C4-2B (cell line): Measurements from ENCODE around the gene ERC2.

Experiments used
- H3K27ac ChIP-seq: fragments of 450-650 bp; 2 replicates; pipeline ENCODE4 v1.5.1; 2017
- CTCF ChIP-seq: fragments of 450-650 bp; conservative IDR thresholded peaks from 2 replicates; pipeline ENCODE4 v1.5.1; 2017; ENCODE audit warnings: mild to moderate bottlenecking
- ZFX ChIP-seq: fragments of 450-650 bp; IDR thresholded peaks from 2 replicates; pipeline ENCODE4 v1.6.1; 2017

The ERC2 gene

GRCh38 chr3:56424885-56425284, 43.4 kb downstream of the ERC2 start:
- no peak overlapping the region for H3K27ac ChIP-seq
- TF ChIP-seq ZFX (no peak), CTCF (no peak)

GRCh38 chr3:56424336-56424735, 43.9 kb downstream of the ERC2 start:
- TF ChIP-seq CTCF (no peak), ZFX (no peak)
- H3K27ac ChIP-seq: no peak overlapping the region

GRCh38 chr3:56423661-56424099, 44.6 kb downstream of the ERC2 start:
- TF ChIP-seq ZFX: no peak
- no peak for TF ChIP-seq CTCF
- H3K27ac ChIP-seq: no peak overlapping the region

- TF ChIP-seq ZFX: no peak
- TF ChIP-seq CTCF: no peak
- H3K27ac ChIP-seq: no peak overlapping the region
Observed at GRCh38 chr3:56422316-56422715, 46.0 kb downstream of the ERC2 start.

GRCh38 chr3:56421205-56421604, 47.1 kb downstream of the ERC2 start:
- H3K27ac ChIP-seq: no peak overlapping the region
- TF ChIP-seq ZFX: no peak

- H3K27ac ChIP-seq: no peak overlapping the region
- TF ChIP-seq CTCF (no peak), ZFX (no peak)
Observed at GRCh38 chr3:56415652-56416051, 52.6 kb downstream of the ERC2 start.

- TF ChIP-seq CTCF: no peak
- no peak for TF ChIP-seq ZFX
- no peak overlapping the region for H3K27ac ChIP-seq
Observed at GRCh38 chr3:56413911-56414310, 54.4 kb downstream of the ERC2 start.

GRCh38 chr3:56411166-56411565, 57.1 kb downstream of the ERC2 start:
- no peak overlapping the region for H3K27ac ChIP-seq
- no peak for TF ChIP-seq ZFX

- TF ChIP-seq CTCF (no peak), ZFX (no peak)
- no peak overlapping the region for H3K27ac ChIP-seq
Observed at GRCh38 chr3:56410576-56410975, 57.7 kb downstream of the ERC2 start.
